GM19372 (cell line): Measurements from ENCODE around the gene XPO4.
"Not testable (repeated sequence)": the region's sequence is repeated elsewhere in the genome, so short reads cannot be mapped to it uniquely, and the experiment has no call there.

Experiments
- ATAC-seq: cut with Tn5 transposase; IDR thresholded peaks from one replicate; pipeline ENCODE4 v1.9.1; 2021; ENCODE audit warnings: mild to moderate bottlenecking, low read depth, moderate library complexity; ENCODE audit not compliant: unreplicated experiment

Gene XPO4

GRCh38 chr13:20902438-20903163 lies at the start of gene XPO4:
Gene XPO4 (minus strand): TSS chr13:20902746. CDS start chr13:20902738, 8 bp downstream.
- ATAC-seq = peak; percentile 94

- not testable (repeated sequence) for ATAC-seq
These were observed 45.5 kb upstream of the XPO4 start for GRCh38 chr13:20948001-20948400.

GRCh38 chr13:20945952-20946383 lies 43.4 kb upstream of the XPO4 start:
- no peak for ATAC-seq

- ATAC-seq = no peak
These were observed 40.5 kb upstream of the XPO4 start for GRCh38 chr13:20942938-20943559.

GRCh38 chr13:20940511-20940910 lies 38.0 kb upstream of the XPO4 start:
- ATAC-seq = not testable (repeated sequence)

GRCh38 chr13:20940083-20940482 lies 37.5 kb upstream of the XPO4 start:
- ATAC-seq = no peak

GRCh38 chr13:20939662-20940061 lies 37.1 kb upstream of the XPO4 start:
- ATAC-seq = no peak

GRCh38 chr13:20938302-20938701 lies 35.8 kb upstream of the XPO4 start:
- ATAC-seq = no peak

GRCh38 chr13:20927596-20928257 lies 25.2 kb upstream of the XPO4 start:
- no peak for ATAC-seq

- not testable (repeated sequence) for ATAC-seq
These were observed 22.8 kb upstream of the XPO4 start for GRCh38 chr13:20925395-20925790.

- ATAC-seq = no peak
These were observed 22.3 kb upstream of the XPO4 start for GRCh38 chr13:20924758-20925394.

- ATAC-seq = no peak
These were observed 20.7 kb upstream of the XPO4 start for GRCh38 chr13:20923272-20923671.

- no peak for ATAC-seq
These were observed 19.0 kb upstream of the XPO4 start for GRCh38 chr13:20921572-20921971.

GRCh38 chr13:20915676-20916075 lies 13.1 kb upstream of the XPO4 start:
- ATAC-seq = not testable (repeated sequence)

- ATAC-seq = no peak
These were observed 8.5 kb upstream of the XPO4 start for GRCh38 chr13:20911037-20911436.

- ATAC-seq = no peak
These were observed 6.4 kb upstream of the XPO4 start for GRCh38 chr13:20908714-20909497.

GRCh38 chr13:20904908-20905307 lies 2.4 kb upstream of the XPO4 start:
- ATAC-seq = no peak

GRCh38 chr13:20903164-20903475 lies 574 bp upstream of the XPO4 start:
- no peak for ATAC-seq

- ATAC-seq = peak; percentile 20
These were observed 693 bp downstream of the XPO4 start for GRCh38 chr13:20901668-20902437.

GRCh38 chr13:20894245-20894644 lies 8.3 kb downstream of the XPO4 start:
- no peak for ATAC-seq
